UCSD-AML1 (cell line): ENCODE results near the gene CANT1.

ENCODE experiments used
- DNase-seq: peaks from one replicate; lab custom pipeline; 2025; ENCODE audit not compliant: unreplicated experiment; lab: John Stamatoyannopoulos, UW

Gene CANT1

GRCh38 chr17:79009397-79010303 lies at the start of gene CANT1:
Gene CANT1 (minus strand): TSS chr17:79009764. CDS start chr17:78997622, 12,142 bp downstream.
- DNase-seq = peak; percentile 89

DNA sequence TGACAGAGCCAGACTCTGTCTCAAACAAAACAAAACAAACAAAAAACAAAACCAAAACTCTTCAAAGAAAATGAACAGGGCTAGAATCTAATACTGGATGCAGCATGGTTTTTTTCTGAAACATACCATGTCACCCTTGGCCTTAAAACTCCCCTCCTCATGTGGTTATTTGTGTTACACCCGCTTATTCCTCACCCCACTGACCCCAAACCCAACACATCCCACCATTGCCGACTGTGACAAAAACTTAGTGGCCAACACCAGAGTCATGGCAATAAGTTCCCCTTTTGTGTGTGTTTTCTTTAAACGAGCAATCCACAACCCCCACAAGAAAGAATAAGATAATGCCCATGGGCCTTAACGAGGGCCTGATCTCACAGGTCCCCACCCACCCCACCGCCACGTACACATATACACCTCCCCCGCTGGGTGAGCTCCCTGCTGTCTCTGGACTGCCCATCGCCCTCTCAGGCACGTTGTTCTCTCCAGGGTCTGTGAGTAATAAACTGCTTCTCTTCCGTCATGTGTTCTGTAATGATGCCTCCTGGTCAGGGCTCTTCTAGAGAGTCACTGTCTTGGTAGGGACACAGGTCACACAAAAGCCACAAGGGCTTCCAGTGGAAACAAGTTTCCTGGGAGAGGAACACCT lies 48.3 kb upstream of the CANT1 start:
- no peak for DNase-seq

DNA sequence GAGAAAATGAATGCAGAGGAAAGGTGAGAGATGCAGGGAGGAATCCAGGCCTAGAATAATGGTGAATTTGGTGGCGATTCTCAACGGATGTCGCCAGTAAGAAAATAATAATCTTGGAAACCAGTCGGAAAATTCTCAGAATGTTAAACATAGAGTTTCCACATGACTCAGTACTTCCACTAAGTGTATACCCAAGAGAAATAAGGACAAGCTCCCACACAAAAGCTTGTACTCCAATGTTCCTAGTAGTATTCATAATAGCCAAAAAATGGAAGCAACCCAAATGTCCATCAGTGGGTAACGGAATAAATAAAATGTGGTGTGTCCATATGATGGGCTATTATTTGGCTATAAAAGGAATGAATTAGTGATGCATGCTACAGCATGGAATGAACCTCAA lies 45.6 kb upstream of the CANT1 start:
- DNase-seq = no peak

GRCh38 chr17:79054200-79054960 lies 44.8 kb upstream of the CANT1 start:
- no peak for DNase-seq

GRCh38 chr17:79053251-79053925 lies 43.8 kb upstream of the CANT1 start:
- no peak for DNase-seq

- no peak for DNase-seq
Measured at GRCh38 chr17:79052131-79052530, 42.6 kb upstream of the CANT1 start.

DNA sequence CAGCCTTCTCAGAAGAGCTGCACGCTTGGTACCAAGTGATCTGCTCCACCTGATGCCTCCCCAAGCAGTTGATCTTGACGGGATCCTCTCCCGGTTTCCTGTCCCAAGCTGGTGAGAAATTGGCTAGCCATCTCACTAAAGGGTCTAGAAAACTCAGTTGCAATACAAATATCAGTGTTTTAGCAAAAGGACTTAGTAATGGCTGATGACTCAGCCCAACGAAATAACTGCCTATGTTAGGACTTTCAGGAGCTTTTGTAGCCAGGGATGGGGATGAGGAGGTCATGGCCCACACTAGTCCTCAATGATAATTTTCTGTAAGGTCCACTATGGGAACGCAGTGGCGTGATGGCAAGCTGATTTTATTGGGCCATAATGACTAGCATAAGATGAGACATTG lies 41.7 kb upstream of the CANT1 start:
- DNase-seq = no peak

DNA sequence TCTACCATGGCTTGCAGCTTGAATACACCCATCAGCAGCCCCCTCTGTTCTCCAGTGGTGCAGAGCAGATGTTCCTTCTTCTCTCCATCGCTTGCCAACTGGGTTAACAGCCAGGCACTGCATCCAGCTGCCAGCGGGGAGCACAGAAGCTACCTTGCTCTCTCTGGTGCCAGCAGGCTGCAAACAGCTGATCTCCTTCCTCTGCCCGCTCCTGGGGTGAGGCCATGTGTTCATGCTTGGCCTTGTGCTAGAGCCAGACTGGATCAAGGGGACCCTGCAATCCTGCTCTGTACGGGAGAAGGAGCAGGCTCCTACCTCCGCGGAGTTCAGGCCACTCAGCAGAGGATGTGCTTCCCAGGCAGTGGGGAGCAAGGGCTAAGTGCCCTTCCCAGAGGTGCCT lies 41.0 kb upstream of the CANT1 start:
- no peak for DNase-seq

DNA sequence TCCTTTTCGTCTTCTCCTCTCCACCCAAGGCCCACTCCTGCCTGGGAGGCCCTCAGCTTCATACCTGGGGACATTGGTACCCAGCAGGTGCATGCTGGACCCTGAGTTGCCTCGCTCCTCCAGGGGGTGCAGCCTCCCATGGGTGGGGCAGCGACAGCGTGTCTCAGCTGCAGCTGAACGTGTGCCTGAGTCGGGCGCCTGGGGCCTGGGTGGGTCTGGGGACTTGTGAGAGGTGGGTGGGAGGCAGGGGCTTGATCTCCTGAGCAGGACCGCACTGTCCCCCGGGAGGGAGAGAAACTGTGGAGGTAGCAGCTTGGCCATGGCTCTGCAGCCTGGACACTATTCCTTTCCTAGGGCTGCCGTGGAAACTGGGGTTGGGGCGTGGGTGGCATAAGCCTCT lies 40.3 kb upstream of the CANT1 start:
- DNase-seq = no peak

GRCh38 chr17:79048826-79049755 lies 39.5 kb upstream of the CANT1 start:
- DNase-seq = no peak

- no peak for DNase-seq
Measured at GRCh38 chr17:79047923-79048825, 38.6 kb upstream of the CANT1 start.

DNA sequence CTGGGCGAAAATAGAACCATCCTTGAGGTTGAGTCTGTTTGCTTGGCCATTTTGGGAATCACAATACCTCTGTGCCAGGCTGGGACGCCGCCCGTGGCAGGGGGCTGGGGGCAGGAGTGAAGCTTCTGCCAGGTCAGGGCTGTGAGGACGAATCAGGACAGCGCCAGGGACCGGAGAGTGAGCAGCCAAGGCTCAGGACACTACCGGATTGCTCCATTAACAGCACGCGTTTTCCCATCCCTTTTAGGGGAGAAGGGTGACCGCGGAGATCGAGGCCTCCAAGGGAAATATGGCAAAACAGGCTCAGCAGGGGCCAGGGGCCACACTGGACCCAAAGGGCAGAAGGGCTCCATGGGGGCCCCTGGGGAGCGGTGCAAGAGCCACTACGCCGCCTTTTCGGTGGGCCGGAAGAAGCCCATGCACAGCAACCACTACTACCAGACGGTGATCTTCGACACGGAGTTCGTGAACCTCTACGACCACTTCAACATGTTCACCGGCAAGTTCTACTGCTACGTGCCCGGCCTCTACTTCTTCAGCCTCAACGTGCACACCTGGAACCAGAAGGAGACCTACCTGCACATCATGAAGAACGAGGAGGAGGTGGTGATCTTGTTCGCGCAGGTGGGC lies 37.8 kb upstream of the CANT1 start:
- DNase-seq = no peak

DNA sequence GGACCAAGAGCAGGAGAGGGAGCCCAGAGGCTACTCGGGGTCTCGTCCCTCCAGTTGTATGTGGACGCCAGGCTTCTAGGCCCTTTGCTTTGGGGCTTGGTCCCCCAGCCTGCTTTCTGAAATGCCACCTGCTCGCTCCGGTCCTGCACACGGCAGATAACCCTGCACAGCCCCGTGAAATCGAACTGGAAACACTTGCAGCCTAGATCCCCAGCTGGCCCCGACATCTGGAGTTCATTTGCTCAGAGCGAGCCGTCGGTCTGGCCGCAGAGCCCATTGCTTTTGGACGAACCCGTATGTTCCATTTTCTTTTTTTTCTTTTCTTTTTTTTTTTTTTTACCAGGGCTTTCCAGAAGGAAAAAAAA lies 37.3 kb upstream of the CANT1 start:
- no peak for DNase-seq

DNA sequence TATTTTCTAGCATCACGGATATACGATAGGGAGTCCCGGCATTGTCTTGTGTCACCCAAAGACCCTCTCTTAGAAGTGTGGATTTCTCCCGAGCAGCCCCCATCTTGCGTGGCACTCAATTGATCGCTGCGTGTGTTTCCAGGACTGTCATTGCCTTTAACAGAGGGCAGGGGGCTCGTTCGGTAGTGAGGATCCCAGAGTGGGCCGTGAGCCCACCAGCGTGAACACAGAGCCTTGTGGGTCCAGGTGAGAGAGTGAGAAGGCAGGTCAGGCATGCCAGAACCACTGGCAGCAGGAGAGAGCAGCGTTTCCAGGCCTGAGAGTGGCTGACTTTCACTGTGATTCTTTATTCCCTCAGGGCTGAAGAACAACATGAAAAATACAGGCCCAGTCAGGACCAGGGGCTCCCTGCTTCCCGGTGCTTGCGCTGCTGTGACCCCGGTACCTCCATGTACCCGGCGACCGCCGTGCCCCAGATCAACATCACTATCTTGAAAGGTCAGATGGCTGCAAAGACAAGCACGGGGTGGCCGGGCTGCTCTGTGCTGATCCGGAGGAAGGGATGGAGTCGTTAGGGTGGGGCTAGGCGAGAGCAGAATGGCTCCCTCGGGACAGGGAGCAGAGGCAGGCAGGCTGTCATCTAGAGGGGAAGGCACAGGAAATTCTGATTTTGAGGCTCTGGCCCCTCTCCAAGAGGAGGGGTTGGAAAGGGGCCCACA lies 36.8 kb upstream of the CANT1 start:
- no peak for DNase-seq

- peak; percentile 76 for DNase-seq
Measured at GRCh38 chr17:79045842-79046196, 36.3 kb upstream of the CANT1 start.

DNA sequence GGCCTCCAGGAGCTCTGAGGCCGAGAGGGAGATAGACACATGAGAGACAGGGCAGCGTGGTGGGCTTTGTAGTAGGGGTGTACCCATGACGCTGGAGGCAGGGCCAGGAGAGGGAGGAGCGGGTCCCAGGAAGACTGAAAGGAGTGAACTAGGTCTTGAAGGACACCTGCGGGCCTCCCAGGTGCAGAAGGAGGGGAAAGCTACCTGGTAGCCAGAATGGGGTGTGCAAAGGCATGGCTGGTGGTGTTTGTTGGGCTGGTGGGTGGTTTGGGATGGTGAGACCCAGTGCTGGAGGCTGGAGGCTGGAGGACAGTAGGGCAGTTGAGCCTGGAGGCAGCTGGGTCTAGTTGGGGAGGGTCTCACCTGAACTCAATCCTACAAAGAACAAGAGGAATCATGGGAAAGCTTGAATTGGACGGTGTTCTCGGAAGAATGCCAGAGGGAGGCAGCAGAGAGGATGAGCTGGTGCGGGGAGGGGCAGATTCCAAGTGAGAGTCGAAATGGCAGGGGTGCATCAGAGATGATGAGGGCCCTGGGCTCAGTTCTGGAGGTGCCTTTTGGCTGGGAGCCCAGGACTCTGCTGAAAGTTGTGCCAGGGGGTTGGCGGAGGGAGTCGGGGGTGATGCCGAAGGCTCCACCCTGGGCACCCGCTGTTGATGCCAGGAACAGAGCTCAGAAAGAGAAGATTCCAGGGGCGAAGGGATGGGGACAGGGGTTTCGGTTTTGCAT lies 35.6 kb upstream of the CANT1 start:
- no peak for DNase-seq

GRCh38 chr17:79044462-79044861 lies 34.9 kb upstream of the CANT1 start:
- no peak for DNase-seq
